GM19043 (cell line): ENCODE results near the gene CEACAM18.
A peak's percentile ranks its signal among the peaks of the same experiment; 100 is the strongest.

ENCODE experiments used
- ATAC-seq: cut with Tn5 transposase; IDR thresholded peaks from one replicate; pipeline ENCODE4 v1.9.1; 2021; ENCODE audit warnings: low read depth; ENCODE audit not compliant: unreplicated experiment

The CEACAM18 gene

GRCh38 chr19:51524666-51525264, 46.4 kb downstream of the CEACAM18 start:
- ATAC-seq: no peak

GRCh38 chr19:51525651-51526050, 47.3 kb downstream of the CEACAM18 start:
- no peak for ATAC-seq

GRCh38 chr19:51529301-51529700, 51.0 kb downstream of the CEACAM18 start:
- no peak for ATAC-seq

- ATAC-seq: no peak
Measured at GRCh38 chr19:51530616-51531015, 52.3 kb downstream of the CEACAM18 start.

- ATAC-seq: peak; percentile 79
Measured at GRCh38 chr19:51531349-51532315, 53.3 kb downstream of the CEACAM18 start, which contains the start of gene SIGLEC6. SIGLEC6 (minus strand) TSS chr19:51531670; CDS start chr19:51531648, 22 bp downstream.

- ATAC-seq: no peak
Measured at GRCh38 chr19:51535535-51535934, 57.2 kb downstream of the CEACAM18 start.

- no peak for ATAC-seq
Measured at GRCh38 chr19:51539821-51540366, 61.6 kb downstream of the CEACAM18 start.
